ENCODE results near the gene RPL7A. TPM values are rescaled to one million over a fixed set of nuclear protein-coding genes. Genes with fewer than 3 reads are reported as not detected.

The RPL7A gene
- total RNA-seq, 2 experiments from 2014 or later, result 1,729 to 2,113 TPM

- no peaks in the 10 kb centered on the region for H3K9me3 Mint-ChIP-seq (ENCODE audit: low read depth)
- no peak overlapping the region for H3K27ac Mint-ChIP-seq
- peaks cover 4% of the 10 kb centered on the region for H3K4me1 Mint-ChIP-seq
- H3K36me3 Mint-ChIP-seq, result no peaks in the 10 kb centered on the region
- ATAC-seq (no peak), DNase-seq (no peak)
- CTCF ChIA-PET, result interaction anchor here (0.8 to 1.5 kb wide), 4 partner anchors 10 to 212 kb away, joined by 3 to 6 read pairs (median 4); no protein-coding TSS in a partner anchor
- H3K4me3 Mint-ChIP-seq, result no peak overlapping the region
- peaks cover 15% of the 10 kb centered on the region for H3K27me3 Mint-ChIP-seq
Observed at GRCh38 chr9:133394687-133395271, 46.8 kb downstream of the RPL7A start.

GRCh38 chr9:133396952-133397351 lies 48.9 kb downstream of the RPL7A start:
- Mint-ChIP-seq H3K4me1 (peaks cover 5% of the 10 kb centered on the region), H3K36me3 (no peaks in the 10 kb centered on the region), H3K27ac (no peak overlapping the region), H3K9me3 (ENCODE audit: low read depth) (no peaks in the 10 kb centered on the region), H3K27me3 (peaks cover 9% of the 10 kb centered on the region), H3K4me3 (no peak overlapping the region)
- CTCF ChIA-PET, result no interaction called here
- ATAC-seq (no peak), DNase-seq (no peak)

GRCh38 chr9:133397370-133397769 lies 49.4 kb downstream of the RPL7A start:
- peaks cover 5% of the 10 kb centered on the region for H3K4me1 Mint-ChIP-seq
- no peaks in the 10 kb centered on the region for H3K36me3 Mint-ChIP-seq
- no peaks in the 10 kb centered on the region for H3K9me3 Mint-ChIP-seq (ENCODE audit: low read depth)
- ATAC-seq (no peak), DNase-seq (no peak)
- CTCF ChIA-PET, result interaction anchor here (1.2 kb wide), 1 partner anchor 211 kb away, joined by 3 read pairs; no protein-coding TSS in a partner anchor
- H3K4me3 Mint-ChIP-seq, result no peak overlapping the region
- peaks cover 9% of the 10 kb centered on the region for H3K27me3 Mint-ChIP-seq
- no peak overlapping the region for H3K27ac Mint-ChIP-seq

GRCh38 chr9:133397895-133398294 lies 49.9 kb downstream of the RPL7A start:
- CTCF ChIA-PET, result interaction anchor here (1.2 kb wide), 1 partner anchor 212 kb away, joined by 3 read pairs; no protein-coding TSS in a partner anchor
- H3K9me3 Mint-ChIP-seq (ENCODE audit: low read depth), result no peaks in the 10 kb centered on the region
- DNase-seq (no peak), ATAC-seq (no peak)
- no peaks in the 10 kb centered on the region for H3K36me3 Mint-ChIP-seq
- peaks cover 9% of the 10 kb centered on the region for H3K27me3 Mint-ChIP-seq
- no peak overlapping the region for H3K27ac Mint-ChIP-seq
- peaks cover 5% of the 10 kb centered on the region for H3K4me1 Mint-ChIP-seq
- no peak overlapping the region for H3K4me3 Mint-ChIP-seq

GRCh38 chr9:133400292-133400691 lies 52.3 kb downstream of the RPL7A start:
- DNase-seq, result no peak
- Mint-ChIP-seq H3K9me3 (ENCODE audit: low read depth) (no peaks in the 10 kb centered on the region), H3K4me3 (no peak overlapping the region), H3K27ac (no peak overlapping the region), H3K4me1 (peaks cover 9% of the 10 kb centered on the region), H3K36me3 (no peaks in the 10 kb centered on the region), H3K27me3 (peaks cover 9% of the 10 kb centered on the region)
- ATAC-seq, result no peak
- CTCF ChIA-PET, result interaction anchor here (0.8 to 1.2 kb wide), 4 partner anchors 16 to 214 kb away, joined by 3 to 4 read pairs (median 4); no protein-coding TSS in a partner anchor

Other genes with a start within 250 kb of the RPL7A start
- 100 to 1,000 TPM; 103 to 114 TPM for gene RALGDS, start 227.0 kb upstream of the RPL7A start, total RNA-seq
- 1 to 10 TPM; 3.9 to 5.7 TPM for gene GBGT1, start 184.3 kb upstream of the RPL7A start, total RNA-seq
- gene OBP2B, start 139.0 kb upstream of the RPL7A start, total RNA-seq, result not detected
- not detected for gene ABO, start 73.0 kb upstream of the RPL7A start, total RNA-seq
- gene SURF6, start 12.0 kb upstream of the RPL7A start, total RNA-seq, result 10 to 100 TPM; 12.9 to 16.5 TPM
- 10 to 100 TPM; 28.8 to 35.9 TPM for gene MED22, start 87 bp upstream of the RPL7A start, total RNA-seq
- gene SURF1, start 8.3 kb downstream of the RPL7A start, total RNA-seq, result 10 to 100 TPM; 35.4 to 35.6 TPM
- 10 to 100 TPM; 14.9 to 23.2 TPM for gene SURF2, start 8.3 kb downstream of the RPL7A start, total RNA-seq
- 100 to 1,000 TPM; 218 to 304 TPM for gene SURF4, start 27.8 kb downstream of the RPL7A start, total RNA-seq
- gene STKLD1, start 28.1 kb downstream of the RPL7A start, total RNA-seq, result 1 to 10 TPM in 1 of 2 experiments, under 1 TPM in 1; 0.20 to 1.4 TPM
- gene REXO4, start 69.8 kb downstream of the RPL7A start, total RNA-seq, result 10 to 100 TPM; 27.5 to 34.1 TPM
- 1 to 10 TPM; 2.6 to 2.7 TPM for gene ADAMTS13, start 74.1 kb downstream of the RPL7A start, total RNA-seq
- 1 to 10 TPM in 1 of 2 experiments, under 1 TPM in 1; 0.38 to 1.1 TPM for gene CACFD1, start 111.8 kb downstream of the RPL7A start, total RNA-seq
- 1 to 10 TPM; 5.5 to 9.9 TPM for gene SLC2A6, start 130.9 kb downstream of the RPL7A start, total RNA-seq
- not detected for gene MYMK, start 176.7 kb downstream of the RPL7A start, total RNA-seq
- not detected for gene ADAMTSL2, start 186.5 kb downstream of the RPL7A start, total RNA-seq